GM18907 (cell line): ENCODE results near the gene ANKRD44.

Experiments
- ATAC-seq: cut with Tn5 transposase; IDR thresholded peaks from one replicate; pipeline ENCODE4 v1.9.1; 2021; ENCODE audit warnings: mild to moderate bottlenecking, moderate library complexity; ENCODE audit not compliant: unreplicated experiment

The ANKRD44 gene

DNA sequence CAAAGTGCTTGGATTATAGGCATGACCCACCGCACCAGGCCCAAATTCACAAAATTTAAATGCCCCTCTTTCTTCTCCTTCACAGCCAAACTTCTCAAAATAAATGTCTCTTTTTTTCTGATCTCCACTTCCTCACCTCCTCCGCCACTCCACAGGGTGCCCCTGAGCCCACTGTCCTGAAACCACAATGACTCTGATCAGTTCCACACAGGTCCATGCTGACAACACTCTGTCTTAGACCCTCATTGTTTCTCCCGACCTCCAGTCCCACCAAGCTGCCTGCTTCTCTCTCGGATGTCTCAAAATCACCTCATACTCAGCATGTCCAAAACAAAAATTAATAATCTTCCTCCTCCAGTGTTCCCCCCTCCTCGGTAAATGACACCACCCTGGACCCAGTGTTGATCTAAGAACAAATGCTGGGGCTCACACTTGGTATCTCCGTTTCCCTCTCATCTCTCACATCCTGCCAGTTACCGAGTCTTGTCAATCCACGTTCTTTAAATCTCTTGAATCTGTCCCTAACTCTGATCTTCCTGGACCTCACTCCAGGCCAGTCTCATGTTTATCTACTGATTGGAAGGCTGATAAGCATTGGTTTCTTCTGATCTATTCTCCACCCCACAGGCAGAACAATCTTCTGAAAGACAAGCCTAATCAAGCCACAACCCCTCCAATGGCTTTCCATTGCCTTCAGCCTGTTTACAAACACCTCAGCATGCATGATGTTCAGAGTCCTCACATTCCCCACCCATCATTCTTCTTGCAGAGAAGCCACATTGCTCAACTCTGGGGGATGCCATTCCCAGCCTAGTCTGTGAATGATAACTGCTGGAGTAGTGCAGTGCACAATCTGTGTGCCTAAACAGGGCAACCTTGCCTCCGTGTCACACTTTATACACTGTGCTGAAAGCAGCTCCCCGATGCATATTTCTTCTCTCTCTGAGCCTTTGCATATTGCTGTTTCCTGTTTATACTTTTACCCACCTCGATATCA, 12.4 kb upstream of the ANKRD44 start:
- peak; percentile 47 for ATAC-seq

- no peak for ATAC-seq
Measured at GRCh38 chr2:197322143-197322542, 11.6 kb upstream of the ANKRD44 start.

DNA sequence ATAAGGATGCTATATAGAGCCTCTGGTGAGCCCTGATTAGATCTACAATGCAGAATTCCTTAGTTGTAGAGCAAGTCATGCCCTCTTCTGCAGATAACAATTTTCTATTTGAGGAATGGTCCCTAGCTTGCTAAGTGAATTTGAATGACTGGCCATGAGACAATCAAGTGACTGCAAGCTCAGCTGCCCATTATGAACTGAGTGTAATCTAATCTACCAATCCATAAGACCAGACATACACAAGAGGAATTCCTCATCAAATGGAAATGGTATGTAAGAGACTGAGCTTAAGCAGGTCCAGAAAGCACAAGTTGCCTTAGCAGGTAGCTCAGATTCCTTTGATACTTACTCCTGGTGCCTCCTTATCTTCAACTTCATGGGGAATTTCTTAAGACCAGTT, 4.8 kb upstream of the ANKRD44 start:
- ATAC-seq = no peak

DNA sequence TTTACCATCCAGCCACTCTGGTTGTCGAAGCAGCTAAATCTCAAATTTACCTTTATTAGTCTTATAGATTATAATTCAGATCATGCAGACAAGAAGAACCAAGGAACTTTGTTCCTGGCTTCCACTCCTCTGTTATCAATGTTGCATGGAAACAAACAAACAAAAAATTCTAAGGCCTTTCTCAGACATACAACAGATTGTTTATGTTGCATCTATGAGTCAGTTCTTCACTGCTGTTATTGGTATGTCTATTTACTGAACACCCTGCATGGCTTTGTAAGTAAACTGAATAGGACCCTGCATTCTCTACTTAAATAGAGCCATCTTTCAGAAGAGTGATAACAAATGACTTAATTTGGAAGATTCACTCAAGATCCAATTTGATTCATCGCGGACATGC, 1.6 kb upstream of the ANKRD44 start:
- ATAC-seq = no peak

- no peak for ATAC-seq
Measured at GRCh38 chr2:197311421-197312033, 947 bp upstream of the ANKRD44 start.

DNA sequence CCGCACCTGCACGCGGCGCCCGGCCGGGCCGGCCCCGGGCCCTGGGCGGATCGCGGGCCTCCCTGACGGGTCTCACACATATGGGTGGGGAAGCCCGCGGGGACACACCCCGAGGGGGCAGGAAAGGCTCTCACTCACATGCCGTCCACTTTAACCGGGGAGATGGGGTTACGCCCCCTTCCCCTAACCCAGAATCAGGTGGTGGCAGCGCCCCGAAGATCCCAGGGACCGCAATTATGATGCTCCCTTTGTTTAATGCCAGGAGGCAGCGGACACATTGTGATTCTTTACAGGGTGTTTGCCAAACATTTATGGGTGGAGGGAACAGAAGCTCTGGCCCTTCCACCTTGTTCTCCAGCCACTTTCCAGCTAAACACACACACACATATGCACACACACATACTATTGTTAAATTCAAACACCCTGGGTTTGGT, 424 bp upstream of the ANKRD44 start:
- no peak for ATAC-seq

GRCh38 chr2:197309691-197310231, 819 bp downstream of the ANKRD44 start:
- peak; percentile 15 for ATAC-seq

DNA sequence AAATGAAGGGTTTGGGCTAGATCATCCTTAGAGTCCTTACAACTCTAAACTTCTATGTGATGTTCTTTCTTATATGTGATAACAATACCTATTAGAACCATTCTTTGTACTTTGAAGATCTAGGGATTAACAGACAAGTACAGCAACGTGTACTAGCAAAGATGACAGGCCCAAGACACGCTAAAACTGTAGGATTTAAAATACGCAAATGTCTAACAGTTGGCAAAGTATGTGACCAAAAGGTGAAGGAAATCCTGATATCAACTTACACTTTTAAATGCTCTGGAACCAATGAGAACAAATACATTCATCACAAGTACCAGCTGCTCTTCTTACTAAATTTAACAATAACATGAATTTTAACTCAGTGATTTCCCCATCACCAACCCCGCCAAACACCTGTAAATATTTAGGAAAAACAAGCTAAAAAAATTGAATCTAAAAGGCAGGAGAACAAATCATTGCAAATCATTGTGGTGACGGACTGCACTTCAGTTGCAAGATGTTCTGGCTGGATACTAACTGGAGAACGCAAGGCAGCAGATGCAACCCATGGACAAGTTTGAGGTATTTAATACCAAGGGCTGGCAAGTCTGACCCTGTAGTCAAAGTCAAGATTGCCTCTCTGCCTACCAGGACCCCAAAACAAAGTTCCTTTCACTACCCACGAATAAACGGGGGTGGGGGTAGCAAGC, 1.4 kb downstream of the ANKRD44 start:
- no peak for ATAC-seq

DNA sequence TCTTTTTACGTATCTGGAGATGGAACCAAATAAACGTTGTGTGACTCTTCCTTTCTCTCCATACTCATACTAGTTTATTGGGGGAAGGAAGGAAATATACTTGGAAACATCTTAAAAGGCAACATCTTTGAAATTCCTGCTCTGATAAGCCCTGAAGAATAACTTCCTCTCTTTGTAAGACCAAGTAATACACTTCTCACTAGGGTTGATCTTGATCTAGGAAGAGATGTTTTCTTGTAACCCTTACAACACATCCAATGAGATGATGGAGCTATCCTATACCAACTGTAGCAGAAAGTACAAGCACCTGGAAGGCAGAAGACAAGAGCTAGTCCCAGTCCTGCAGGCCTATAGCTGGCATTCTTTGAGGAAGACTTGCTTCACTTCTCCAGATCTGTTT, 2.0 kb downstream of the ANKRD44 start:
- no peak for ATAC-seq

DNA sequence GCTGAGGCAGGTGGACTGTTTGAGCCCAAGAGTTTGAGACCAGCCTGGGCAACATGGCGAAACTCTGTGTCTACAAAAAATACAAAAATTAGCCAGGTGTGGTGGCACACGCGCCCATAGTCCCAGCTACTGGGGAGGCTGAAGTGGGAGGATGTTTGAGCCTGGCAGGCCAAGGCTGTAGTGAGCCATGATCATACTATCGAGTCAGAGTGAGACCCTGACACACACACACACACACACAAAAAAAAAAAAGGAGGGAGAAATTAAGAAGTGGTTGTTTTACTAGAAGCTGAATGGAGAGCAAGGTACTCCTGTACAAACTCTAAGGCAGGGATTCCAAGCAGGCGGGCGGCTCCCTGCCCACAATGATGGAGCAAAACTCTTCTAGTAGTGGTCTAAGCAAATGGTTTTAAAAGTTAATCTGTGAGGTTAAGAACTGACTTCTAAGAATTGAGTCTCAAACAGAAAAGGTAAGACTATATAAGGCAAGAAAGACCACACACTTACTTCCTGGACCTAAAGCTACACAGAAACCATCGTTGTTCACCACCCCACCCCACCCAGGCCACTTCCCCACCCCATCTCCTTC, 2.6 kb downstream of the ANKRD44 start:
- peak; percentile 28 for ATAC-seq

- ATAC-seq = no peak
Measured at GRCh38 chr2:197307236-197307932, 3.2 kb downstream of the ANKRD44 start.

DNA sequence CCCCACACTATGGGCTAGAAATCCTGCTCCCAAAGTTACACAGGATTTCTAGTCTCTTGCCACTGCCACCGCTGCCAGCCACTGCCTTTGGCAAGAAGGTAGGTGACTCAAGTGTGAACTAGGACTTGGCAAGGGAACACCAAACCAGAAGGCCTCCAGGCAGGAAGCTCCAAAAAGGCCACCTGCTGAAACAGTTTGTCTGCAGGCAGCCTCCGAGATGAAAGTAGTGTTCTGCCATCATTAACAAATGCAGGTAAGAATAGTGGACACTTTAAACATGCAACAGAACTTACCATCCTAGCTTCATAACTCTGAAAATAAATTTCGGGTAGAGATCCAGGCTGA, 3.9 kb downstream of the ANKRD44 start:
- ATAC-seq = no peak

DNA sequence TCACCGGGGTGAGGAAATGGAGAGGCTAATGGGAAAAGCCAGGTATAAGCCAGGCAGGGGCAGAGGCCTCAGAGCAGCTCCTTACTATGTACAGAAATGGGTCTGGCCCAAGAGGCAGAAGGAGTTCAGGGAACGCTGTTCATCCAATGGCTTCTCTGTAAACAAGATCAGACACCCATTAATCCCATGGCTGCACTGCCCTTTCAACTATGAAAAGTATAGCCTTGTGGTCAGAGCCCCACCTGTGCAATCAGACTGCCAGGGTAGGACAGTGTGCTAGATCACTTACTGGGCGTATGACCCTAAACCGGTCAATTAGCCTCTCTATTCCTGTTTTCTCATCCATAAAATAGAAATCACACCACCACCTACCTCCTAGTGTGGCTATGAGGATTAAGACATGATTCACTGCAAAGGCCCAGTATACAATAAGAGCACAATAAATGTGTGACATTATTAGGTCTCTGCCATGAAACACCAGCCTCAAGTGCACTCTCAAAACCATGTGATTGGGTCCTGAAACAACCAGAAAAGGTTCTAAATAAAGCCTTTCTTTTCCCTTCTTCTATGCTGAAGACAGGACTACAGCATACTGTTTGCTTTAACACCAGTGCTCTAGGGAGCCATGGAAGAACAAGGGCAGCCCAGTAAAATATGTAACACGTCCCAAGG, 4.4 kb downstream of the ANKRD44 start:
- no peak for ATAC-seq

GRCh38 chr2:197304556-197305011, 6.0 kb downstream of the ANKRD44 start:
- peak; percentile 35 for ATAC-seq

- ATAC-seq = no peak
Measured at GRCh38 chr2:197300139-197300538, 10.4 kb downstream of the ANKRD44 start.

DNA sequence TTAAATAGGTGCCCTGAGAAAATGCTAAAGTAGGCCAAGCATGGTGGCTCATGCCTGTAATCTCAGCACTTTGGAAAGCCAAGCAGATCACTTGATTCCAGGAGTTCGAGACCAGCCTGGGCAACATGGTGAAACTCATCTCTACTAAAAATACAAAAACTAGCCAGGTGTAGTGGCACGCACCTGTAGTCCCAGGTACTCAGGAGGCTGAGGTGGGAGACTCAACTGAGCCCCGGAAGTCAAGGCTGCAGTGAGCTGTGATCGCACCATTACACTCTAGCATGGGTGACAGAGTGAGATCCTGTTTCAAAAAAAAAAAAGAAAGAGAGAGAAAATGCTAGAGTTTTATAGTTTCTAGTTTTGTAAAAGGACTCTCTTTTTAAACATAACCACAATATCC, 12.0 kb downstream of the ANKRD44 start:
- ATAC-seq = no peak

- ATAC-seq = no peak
Measured at GRCh38 chr2:197297772-197298318, 12.7 kb downstream of the ANKRD44 start.

DNA sequence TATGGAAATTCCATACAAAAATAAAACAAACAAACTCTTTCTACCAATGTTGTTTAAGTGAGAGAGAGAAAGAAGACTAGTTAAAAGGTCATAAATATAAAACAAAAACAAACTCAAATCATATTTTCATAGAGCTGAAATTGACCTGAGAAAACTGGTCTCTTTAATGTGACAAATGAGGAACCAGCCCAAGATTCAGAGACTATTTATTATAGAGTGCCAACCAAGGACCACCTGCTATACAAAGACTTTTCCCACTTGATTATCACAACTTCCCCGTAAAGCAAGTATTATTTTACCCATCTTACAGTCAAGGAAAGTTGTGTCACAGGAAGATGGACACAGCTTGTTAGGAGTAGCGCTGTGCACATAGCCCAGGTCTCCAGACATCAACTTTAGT, 13.3 kb downstream of the ANKRD44 start:
- ATAC-seq = no peak

DNA sequence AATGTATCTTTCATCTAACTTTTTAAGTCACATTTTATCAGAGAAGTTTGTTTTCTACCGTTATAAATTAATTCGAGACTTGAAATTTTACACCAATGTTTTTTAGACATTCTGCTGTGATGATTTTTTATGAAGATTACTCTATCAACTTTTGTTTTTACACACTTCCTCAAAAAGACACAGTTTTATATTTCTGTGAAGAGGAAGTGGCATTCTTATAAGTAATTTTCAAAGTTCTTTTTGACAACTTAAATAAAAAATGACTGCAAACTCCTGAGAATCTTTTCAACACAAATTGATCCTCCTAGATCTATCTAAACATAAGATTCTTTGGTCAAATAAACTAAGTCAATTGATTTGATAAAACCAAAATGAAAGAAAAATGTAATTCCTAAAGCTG, 13.7 kb downstream of the ANKRD44 start:
- no peak for ATAC-seq
